Heart left ventricle (tissue), 13 donors: ENCODE results near the gene GLRA1.

Source experiments
- POLR2A ChIP-seq, 2 donors: fragments of 450-650 bp; IDR thresholded peaks; one replicate each; pipeline ENCODE4 v1.6.1; 2017; ENCODE audit warnings: antibody characterized with exemption in 2 of 2, mild to moderate bottlenecking in 2 of 2, moderate library complexity in 2 of 2
- TF ChIP-seq, protein P1 (sequence below), 12 donors: fragments of 200-600 bp; sonication (generic) in 4 of 12; IDR thresholded peaks; one replicate each; pipeline versions ENCODE4 v1.5.0 to v1.8.0; 2018 to 2022; ENCODE audit warnings: antibody characterized with exemption in 12 of 12, mild to moderate bottlenecking in 5 of 12
- donor health status: ischemic (EF 13 %, LVEDD 7.1; RV severe dilation, severe dysfunction).
- donor health status: DM: no; HTN: yes; CAD: no.
- donor health status: DM: no; HTN: no; CAD: no.
- donor health status: ischemic (EF 25% LVEDD 6.9; RV normal size, moderate dysfunction).
- donor health status: ischemic (EF 25% LVEDD 5.7; RV mildly dilated, moderate dysfunction).
- donor health status: ischemic (EF 35%, LVEDD 5.7; RV mildly dilated, moderate dysfunction).
- donor health status: nonischemic (EF 11% LVEDD 7.7; RV severe dilation, severe dysfunction).
- donor health status: DM: yes; HTN: yes; CAD: no.
- donor health status: PGD.
- donor health status: ischemic (EF 29% LVEDD 5.4; RV normal size, mild dysfunction).
- donor health status: nonischemic (EF 23%, LVEDD 6.1; RV moderate dilation, normal function).

DNA sequence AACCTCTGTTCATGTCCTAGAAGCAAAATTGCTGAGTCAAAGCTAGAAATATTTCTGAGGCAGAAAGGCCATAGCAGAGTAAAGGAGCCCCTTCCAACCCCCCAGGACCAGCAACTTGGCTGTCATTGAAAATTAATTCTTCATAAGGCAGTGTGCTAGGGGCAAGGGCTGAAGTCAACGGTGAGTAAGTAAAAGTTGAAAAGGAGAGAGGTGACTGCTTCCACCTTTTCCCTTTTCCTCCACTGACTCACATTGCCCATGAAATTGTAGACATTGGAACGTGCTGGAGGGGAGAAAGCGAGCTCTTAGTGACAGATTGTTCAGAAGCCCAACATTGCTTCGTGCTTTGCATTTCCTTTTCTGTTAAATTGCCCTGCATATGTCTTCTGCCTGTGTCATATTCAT is 19.1 kb downstream of the GLRA1 start:
- TF ChIP-seq POLR2A (IDR thresholded peaks at IDR 0.05): no peak
- TF ChIP-seq, protein P1, sequence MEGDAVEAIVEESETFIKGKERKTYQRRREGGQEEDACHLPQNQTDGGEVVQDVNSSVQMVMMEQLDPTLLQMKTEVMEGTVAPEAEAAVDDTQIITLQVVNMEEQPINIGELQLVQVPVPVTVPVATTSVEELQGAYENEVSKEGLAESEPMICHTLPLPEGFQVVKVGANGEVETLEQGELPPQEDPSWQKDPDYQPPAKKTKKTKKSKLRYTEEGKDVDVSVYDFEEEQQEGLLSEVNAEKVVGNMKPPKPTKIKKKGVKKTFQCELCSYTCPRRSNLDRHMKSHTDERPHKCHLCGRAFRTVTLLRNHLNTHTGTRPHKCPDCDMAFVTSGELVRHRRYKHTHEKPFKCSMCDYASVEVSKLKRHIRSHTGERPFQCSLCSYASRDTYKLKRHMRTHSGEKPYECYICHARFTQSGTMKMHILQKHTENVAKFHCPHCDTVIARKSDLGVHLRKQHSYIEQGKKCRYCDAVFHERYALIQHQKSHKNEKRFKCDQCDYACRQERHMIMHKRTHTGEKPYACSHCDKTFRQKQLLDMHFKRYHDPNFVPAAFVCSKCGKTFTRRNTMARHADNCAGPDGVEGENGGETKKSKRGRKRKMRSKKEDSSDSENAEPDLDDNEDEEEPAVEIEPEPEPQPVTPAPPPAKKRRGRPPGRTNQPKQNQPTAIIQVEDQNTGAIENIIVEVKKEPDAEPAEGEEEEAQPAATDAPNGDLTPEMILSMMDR (IDR thresholded peaks at IDR 0.05): no peak
